Smooth muscle cell (in vitro differentiated cells): ENCODE measurements around the gene SSR3. TPM values are rescaled to one million over a fixed set of nuclear protein-coding genes. Genes with fewer than 3 reads are reported as not detected.
"Not testable (repeated sequence)": the region's sequence is repeated elsewhere in the genome, so short reads cannot be mapped to it uniquely, and the experiment has no call there.

ENCODE experiments used
- DNase-seq: peaks from one replicate; lab custom pipeline; 2025; ENCODE audit not compliant: unreplicated experiment; lab: John Stamatoyannopoulos, UW
- H2AFZ ChIP-seq: fragments of 200-600 bp; sonication (generic); 2 replicates; pipeline ENCODE4 v1.6.0; 2016; ENCODE audit warnings: antibody characterized with exemption, low read depth, mild to moderate bottlenecking
- H3F3A ChIP-seq: fragments of 200-600 bp; sonication (generic); 2 replicates; pipeline ENCODE4 v1.6.0; 2017; ENCODE audit warnings: antibody characterized with exemption, low read depth
- H3K27ac ChIP-seq: fragments of 200-600 bp; sonication (generic); 2 replicates; pipeline ENCODE4 v1.5.1; 2016; ENCODE audit warnings: low read depth, mild to moderate bottlenecking
- H3K27me3 ChIP-seq: fragments of 200-600 bp; sonication (generic); 2 replicates; pipeline ENCODE4 v1.6.1; 2016; ENCODE audit warnings: low read depth, mild to moderate bottlenecking
- H3K36me3 ChIP-seq: fragments of 200-600 bp; sonication (generic); 2 replicates; pipeline ENCODE4 v1.5.1; 2016; ENCODE audit warnings: low read depth
- H3K4me1 ChIP-seq: fragments of 200-600 bp; sonication (generic); 2 replicates; pipeline ENCODE4 v1.5.1; 2016; ENCODE audit warnings: low read depth
- H3K4me2 ChIP-seq: fragments of 200-600 bp; sonication (generic); 2 replicates; pipeline ENCODE4 v1.6.0; 2016; ENCODE audit warnings: mild to moderate bottlenecking
- H3K4me3 ChIP-seq: fragments of 200-600 bp; sonication (generic); 2 replicates; pipeline ENCODE4 v1.5.1; 2016; ENCODE audit warnings: mild to moderate bottlenecking
- H3K79me2 ChIP-seq: fragments of 200-600 bp; sonication (generic); 2 replicates; pipeline ENCODE4 v1.6.0; 2016; ENCODE audit warnings: low read depth, mild to moderate bottlenecking
- H3K9ac ChIP-seq: fragments of 200-600 bp; sonication (generic); 2 replicates; pipeline ENCODE4 v1.6.0; 2016; ENCODE audit warnings: low read depth
- H3K9me3 ChIP-seq: fragments of 200-600 bp; sonication (generic); replicated peaks from 2 replicates; pipeline ENCODE4 v1.5.1; 2016; ENCODE audit warnings: low read depth
- H4K20me1 ChIP-seq: fragments of 200-600 bp; sonication (generic); 2 replicates; pipeline ENCODE4 v1.6.0; 2016; ENCODE audit warnings: low read depth
- CTCF ChIP-seq: fragments of 200-600 bp; sonication (generic); IDR thresholded peaks from 2 replicates; pipeline ENCODE4 v1.5.1; 2017; ENCODE audit warnings: borderline replicate concordance, mild to moderate bottlenecking, antibody characterized with exemption; ENCODE audit not compliant: insufficient read depth, poor library complexity, severe bottlenecking
- WGBS: methylation state at CpG from one replicate; pipeline ENCODE4 v1.1.7; 2016; ENCODE audit warnings: low lambda C conversion rate; 5-methylcytosine and 5-hydroxymethylcytosine counted together
- polyA plus RNA-seq: library from polyadenylated mRNA; unstranded; fragments of >200 nt; fragmentation: Nextera tagmentation; extraction: Ambion mirVana; gene quantifications from 2 replicates; pipeline ENCODE4 v1.2.1, GENCODE V29; 2016
- total RNA-seq: library from RNA; depleted of rRNA; stranded (reverse); fragments of >200 nt; gene quantifications from 2 replicates; pipeline ENCODE4 v1.2.3, GENCODE V29; 2014

The SSR3 gene
- total and polyA plus RNA-seq, 2 experiments from 2014 or later: 325 to 370 TPM

DNA sequence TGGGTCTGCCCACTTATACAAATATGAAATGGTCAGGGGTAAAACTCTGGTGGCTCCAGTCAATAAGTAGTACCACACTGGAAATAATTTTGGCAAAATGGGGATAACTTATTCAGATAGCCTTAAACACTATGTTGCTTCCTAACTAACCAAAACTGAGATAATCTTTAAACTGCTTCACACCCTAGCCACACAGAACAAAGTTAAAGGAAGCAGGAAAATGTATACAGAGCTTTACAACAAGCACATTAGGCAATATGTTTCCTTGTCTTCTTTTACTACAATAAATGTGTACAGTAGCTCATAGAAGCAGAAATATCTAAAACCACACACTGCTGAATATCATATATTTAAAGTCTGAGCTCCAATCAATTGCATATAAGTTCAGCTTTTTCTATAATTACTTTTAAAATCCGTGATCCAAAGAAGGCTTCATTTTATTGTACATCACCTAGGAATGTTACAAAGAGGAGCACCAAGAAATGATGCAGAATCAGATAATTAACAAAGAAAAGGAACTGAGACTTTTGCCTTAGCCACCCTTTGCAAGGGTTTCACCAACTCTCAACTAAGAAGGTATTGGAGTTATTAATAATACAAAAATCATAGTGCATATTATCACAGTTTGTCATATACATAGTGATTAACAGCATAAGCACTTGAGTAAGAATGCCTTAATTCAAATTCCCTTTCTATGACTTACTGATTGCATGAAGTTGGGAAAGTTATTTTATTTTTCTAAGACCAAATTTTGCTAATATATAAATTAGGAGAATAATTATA is 9.2 kb upstream of the SSR3 start:
- no peak overlapping the region for H3K4me3 ChIP-seq
- H3K36me3 ChIP-seq: no peaks in the 10 kb centered on the region
- no peak overlapping the region for H3K27ac ChIP-seq
- no peaks in the 10 kb centered on the region for H3K4me1 ChIP-seq
- WGBS: 70% methylated on average over 1 of the region's 1 CpG
- H3K9me3 ChIP-seq: no peaks in the 10 kb centered on the region
- no peak overlapping the region for H3K4me2 ChIP-seq
- H3K27me3 ChIP-seq: peaks cover 3% of the 10 kb centered on the region
- no peaks in the 10 kb centered on the region for H3F3A ChIP-seq
- TF ChIP-seq CTCF: no peak
- no peak overlapping the region for H3K9ac ChIP-seq
- H2AFZ ChIP-seq: no peak overlapping the region
- H3K79me2 ChIP-seq: no peaks in the 10 kb centered on the region
- no peaks in the 10 kb centered on the region for H4K20me1 ChIP-seq
- DNase-seq: no peak

DNA sequence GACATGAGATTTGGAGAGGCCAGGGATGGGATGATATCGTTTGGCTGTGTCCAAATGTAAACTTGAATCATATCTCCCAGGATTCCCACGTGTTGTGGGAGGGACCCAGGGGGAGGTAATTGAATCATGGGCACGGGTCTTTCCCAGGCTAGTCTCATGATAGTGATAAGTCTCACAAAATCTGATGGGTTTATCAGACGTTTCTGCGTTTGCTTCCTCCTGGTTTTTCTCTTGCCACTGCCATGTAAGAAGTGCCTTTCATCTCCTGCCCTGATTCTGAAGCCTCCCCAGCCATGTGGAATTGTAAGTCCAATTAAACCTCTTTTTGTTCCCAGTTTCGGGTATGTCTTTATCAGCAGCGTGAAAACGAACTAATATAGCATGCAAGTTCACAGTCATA is 7.6 kb upstream of the SSR3 start:
- WGBS: 67% methylated on average over 8 of the region's 8 CpGs
- not testable (repeated sequence) for H4K20me1 ChIP-seq, DNase-seq, H2AFZ ChIP-seq, H3K4me2 ChIP-seq, H3K9ac ChIP-seq, H3K27ac ChIP-seq, H3K9me3 ChIP-seq, H3K36me3 ChIP-seq, H3F3A ChIP-seq, H3K4me3 ChIP-seq, H3K27me3 ChIP-seq, H3K79me2 ChIP-seq, H3K4me1 ChIP-seq

DNA sequence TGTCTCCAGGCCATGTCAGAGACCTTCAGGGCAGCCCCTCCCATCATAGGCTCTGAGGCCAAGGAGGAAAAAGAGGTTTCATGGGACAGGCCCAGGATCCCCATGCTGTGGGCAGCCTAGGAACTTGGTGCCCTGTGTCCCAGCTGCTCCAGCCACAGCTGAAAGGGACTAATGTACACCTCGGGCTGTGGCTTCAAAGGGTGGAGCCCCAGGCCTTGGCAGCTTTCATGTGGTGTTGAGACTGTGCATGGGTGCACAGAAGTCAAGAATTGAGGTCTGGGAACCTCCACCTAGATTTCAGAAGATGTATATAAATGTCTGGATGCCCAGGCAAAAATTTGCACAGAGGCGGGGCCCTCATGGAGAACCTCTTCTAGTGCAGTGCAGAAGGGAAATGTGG is 6.6 kb upstream of the SSR3 start:
- Histone ChIP-seq H3K27ac (no peak overlapping the region), H3K36me3 (no peaks in the 10 kb centered on the region), H3K4me1 (no peaks in the 10 kb centered on the region), H3K4me2 (no peak overlapping the region), H2AFZ (no peak overlapping the region), H3K79me2 (no peaks in the 10 kb centered on the region), H3K9ac (no peak overlapping the region), H3F3A (no peaks in the 10 kb centered on the region), H3K4me3 (no peak overlapping the region), H4K20me1 (no peaks in the 10 kb centered on the region), H3K9me3 (no peaks in the 10 kb centered on the region), H3K27me3 (peaks cover 3% of the 10 kb centered on the region)
- TF ChIP-seq CTCF: no peak
- WGBS: 92% methylated on average over 2 of the region's 2 CpGs
- no peak for DNase-seq

DNA sequence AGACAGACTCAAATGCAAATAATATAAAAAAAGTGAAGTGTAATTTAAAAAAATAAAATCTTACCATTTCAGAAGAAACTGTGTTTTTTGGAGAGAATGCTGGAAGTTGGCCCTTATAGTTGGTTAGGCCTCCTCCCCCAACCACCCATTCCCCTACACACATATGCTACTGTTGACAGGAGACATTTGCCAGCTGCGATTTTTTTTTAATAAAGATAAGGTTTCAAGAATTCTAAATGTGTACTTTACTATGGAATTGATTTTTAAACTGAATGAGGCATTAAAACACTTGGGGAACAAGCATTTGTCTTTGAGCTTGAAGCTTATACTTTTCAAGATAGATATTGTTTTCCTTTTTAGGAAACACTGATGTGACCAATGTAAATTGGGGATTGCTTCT is 4.4 kb upstream of the SSR3 start:
- Histone ChIP-seq H3K4me3 (no peak overlapping the region), H3K36me3 (no peaks in the 10 kb centered on the region), H3K27me3 (no peaks in the 10 kb centered on the region), H3K79me2 (peaks cover 5% of the 10 kb centered on the region), H3K4me2 (no peak overlapping the region), H2AFZ (peak overlapping the region; percentile 49), H3F3A (no peaks in the 10 kb centered on the region), H3K9me3 (no peaks in the 10 kb centered on the region), H3K9ac (no peak overlapping the region), H4K20me1 (no peaks in the 10 kb centered on the region), H3K27ac (no peak overlapping the region), H3K4me1 (no peaks in the 10 kb centered on the region)
- no peak for DNase-seq
- no peak for TF ChIP-seq CTCF
- WGBS: 57% methylated on average over 1 of the region's 1 CpG
